Activated gamma-delta T cell treated with Interleukin-2 at 50 U/mL for 16 hours (primary cell): ENCODE data around the gene STPG4.
"Not testable (repeated sequence)": the region's sequence is repeated elsewhere in the genome, so short reads cannot be mapped to it uniquely, and the experiment has no call there.

Experiments used
- DNase-seq: peaks from one replicate; pipeline ENCODE4 v3.0.0-alpha.2; 2020

The STPG4 gene

GRCh38 chr2:47172922-47173695, 18.0 kb upstream of the STPG4 start:
- no peak for DNase-seq

DNA sequence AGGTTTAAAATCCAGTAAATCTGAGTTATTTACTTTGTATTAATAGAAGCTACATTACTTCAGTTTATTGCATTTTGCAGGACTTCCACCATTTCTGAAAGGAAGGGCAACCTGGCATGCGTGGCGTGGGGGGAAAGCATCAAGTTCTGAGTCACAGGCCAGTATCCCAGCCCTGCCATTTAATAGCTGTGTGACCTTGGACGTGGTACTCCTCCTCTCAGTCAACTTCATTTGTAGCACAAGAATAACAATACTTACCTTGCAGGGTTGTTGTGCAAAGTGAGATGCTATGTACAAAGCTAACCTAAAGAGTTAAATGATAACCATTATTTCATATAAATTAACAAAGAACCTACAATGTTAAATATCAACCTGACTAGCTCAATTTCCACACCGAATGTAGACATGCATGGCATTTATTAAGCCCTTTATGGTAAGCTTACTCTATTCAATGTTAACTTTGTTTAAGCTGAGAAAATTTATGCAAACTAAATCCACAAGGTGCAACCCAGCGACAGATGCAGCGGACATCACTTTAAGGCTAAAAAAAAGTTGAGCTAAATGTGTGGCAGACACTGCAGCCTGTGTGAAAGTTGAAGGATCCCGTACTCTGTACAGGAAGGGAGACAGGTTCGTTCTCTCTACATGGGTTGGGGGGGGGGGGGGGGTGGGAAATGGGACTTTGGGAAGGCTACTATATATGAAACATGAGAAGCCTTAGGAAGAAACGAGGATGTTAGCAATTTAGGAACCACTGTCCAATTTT, 17.2 kb upstream of the STPG4 start:
- DNase-seq, result no peak

DNA sequence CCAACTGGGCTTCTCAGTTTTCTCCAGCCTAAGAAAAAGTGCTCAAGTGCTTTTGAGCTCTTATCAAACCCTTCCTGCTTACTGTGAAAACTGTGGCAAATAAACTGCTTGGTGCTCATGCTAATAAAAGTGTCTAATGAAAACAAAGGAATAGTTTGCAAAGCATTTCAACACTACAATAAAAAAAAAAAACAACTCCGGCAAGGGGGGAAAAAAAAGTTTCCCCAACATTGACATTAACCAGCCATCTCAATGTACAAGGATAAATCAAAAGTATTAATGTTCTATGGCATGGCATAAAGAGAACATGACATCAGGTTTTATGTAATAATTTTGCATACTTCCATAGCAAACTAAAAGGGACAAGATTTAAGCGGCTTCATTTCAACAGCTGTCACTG, 14.7 kb upstream of the STPG4 start:
- DNase-seq, result no peak

GRCh38 chr2:47168895-47169294, 13.8 kb upstream of the STPG4 start:
- not testable (repeated sequence) for DNase-seq

DNA sequence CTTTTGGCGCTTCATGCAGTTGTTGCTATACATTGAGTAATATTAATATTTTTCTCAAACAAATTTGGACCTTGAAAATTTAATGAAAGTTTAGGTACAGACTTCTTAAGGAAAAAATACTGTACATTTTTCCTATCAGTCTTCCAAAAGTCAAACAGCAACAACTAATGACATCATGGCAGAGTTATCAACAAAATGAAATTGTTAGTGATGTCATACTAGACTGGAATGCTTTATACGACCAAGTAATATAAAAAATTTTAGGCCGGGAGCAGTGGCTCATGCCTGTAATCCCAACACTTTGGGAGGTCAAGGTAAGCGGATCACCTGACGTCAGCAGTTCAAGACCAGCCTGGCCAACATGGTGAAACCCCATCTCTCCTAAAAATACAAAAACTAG, 12.0 kb upstream of the STPG4 start:
- no peak for DNase-seq

- DNase-seq, result no peak
Observed at GRCh38 chr2:47165001-47165555, 10.0 kb upstream of the STPG4 start.

DNA sequence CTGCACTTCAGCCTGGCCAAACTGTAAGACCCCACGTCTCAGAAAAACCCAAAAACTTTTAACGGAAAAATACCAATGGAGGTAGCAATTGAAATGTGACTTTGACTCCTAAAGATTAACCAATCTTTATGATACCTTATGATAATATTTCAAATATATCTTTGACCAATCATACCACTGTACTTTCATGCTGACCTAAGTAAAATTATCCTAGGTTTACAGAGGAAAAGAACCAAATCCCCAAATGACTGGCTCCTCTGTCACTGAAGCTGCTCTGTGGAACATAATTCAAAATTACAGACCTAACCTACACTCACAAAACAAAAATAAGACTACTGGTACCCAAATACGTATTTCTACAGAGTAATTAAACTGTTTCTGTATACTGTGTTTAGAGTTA, 7.7 kb upstream of the STPG4 start:
- DNase-seq, result no peak

- no peak for DNase-seq
Observed at GRCh38 chr2:47161475-47161874, 6.4 kb upstream of the STPG4 start.

DNA sequence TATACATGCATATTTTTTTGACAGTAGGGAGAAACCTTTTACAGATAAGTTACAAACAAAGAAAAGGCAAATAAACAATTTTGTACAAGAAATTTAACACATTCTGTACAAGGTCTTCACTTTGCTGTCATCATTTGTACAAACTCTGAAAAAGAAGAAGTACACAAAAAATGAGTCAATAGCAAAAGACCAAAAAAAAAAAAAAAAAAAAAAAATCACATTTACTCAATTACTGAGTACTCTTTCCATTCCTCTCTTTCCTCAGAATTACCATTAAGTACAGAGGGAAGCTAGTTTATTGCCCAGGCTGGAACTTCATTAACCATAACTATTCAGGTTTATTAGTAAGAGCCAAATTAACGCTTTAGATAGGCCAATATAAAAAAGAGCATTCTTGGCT, 5.6 kb upstream of the STPG4 start:
- DNase-seq, result no peak

GRCh38 chr2:47160211-47160610, 5.1 kb upstream of the STPG4 start:
- no peak for DNase-seq

- DNase-seq, result no peak
Observed at GRCh38 chr2:47159627-47160026, 4.5 kb upstream of the STPG4 start.

DNA sequence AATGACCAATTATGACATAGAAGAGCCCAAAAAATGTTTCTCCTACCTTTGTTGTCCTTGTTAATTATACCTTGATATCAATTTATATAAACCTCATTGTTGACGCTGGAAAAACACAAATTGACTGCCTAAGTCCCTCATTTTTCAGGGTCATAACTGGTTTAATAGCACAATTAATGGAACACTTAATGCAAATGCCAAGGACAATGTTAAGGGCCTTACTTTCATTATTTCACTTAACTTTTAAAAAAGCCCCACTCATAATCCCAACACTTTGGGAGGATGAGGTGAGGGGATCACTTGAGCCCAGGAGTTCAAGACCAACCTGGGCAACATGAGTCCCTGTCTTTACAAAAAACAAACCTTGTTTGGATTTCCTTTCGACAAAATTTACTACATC, 3.5 kb upstream of the STPG4 start:
- DNase-seq, result no peak

DNA sequence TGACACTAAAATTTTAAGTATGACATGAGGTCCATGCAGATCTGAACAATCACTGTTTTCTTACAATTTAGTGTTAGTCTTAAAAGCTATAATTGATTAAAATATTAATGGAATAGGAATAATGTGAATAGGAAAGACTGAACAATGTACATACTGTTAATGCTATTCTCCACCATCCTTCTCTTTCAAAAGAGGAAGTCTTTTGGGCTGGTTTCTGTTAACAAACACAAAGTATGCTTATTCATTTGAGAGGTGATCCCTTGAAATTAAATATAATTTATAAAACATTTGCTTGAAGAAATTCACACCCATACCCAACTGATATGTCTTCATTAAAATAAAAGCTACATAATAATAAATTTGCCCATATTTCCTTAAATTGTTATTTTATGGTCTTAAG, 2.3 kb downstream of the STPG4 start:
- DNase-seq, result no peak

DNA sequence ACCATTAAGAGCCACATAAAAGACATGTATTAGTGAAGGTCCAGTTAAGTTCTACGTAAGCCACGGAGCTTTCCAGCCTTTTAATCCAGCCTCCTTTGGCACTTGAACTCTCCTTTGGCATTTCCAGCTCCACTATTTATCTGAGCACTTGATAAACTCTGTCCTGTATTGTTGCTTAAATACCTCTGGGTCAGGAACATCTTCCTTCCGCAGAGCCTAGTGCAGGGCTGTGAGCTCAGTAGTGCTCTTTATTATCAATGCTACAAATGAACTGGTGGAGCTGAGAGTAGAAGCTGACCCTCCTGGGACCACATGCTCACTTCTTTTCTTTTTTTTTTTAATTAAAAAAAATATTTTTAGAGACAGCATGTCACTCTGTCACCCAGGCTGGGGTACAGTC, 4.9 kb downstream of the STPG4 start:
- no peak for DNase-seq

DNA sequence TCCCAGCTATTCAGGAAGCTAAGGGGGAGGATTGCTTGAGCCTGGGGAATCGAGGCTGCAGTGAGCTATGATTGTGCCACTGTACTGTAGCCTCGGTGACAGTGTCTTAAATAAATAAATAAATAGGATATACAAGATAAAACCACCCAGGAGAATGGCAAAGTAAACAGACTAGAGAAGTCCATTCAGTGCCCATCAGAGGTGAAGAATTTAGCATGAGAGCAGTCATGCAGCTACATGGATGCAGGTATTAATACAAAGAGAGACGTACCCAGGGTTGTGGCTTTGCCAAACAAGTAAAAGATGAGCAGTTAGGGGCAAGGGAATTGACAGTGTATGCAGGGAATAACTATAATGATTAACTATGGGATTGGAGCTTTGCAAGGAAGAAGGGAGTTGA, 8.1 kb downstream of the STPG4 start:
- no peak for DNase-seq

DNA sequence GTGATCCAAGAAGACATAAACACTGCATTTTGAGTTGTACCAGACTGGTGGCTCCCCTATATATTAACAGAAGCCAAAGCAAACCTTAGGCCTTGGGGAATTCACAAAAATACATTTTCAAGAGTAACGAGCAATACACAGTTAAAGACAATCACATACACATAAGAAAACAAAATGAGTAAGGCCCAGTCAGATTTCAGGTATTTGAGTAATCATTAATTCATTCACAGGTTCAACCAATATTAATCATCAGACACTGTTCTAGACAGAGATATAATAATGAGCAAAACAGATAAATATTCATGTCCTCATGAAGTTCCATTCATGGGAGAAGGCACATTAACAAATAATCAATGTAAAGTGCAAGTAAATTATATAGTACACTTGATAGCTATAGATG, 9.6 kb downstream of the STPG4 start:
- DNase-seq, result no peak

DNA sequence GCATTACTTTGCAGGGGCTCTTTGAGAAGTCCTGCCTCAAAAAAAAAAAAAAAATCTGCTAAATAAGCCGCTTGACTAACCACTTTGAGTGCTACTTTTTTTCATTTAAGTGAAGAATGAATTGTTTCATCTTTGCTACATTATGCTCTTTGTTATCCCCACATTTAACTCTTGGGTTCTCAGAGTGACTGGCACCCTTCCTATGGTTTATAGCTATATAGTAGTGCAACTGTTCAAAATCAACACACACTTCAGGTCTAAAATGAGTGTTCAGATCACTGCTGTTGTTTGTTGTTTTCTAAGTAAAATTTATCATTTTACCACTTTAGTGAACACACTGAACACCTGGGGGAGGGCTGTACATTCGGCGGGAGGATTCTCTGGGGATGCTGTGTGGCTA, 13.6 kb downstream of the STPG4 start:
- DNase-seq, result no peak

DNA sequence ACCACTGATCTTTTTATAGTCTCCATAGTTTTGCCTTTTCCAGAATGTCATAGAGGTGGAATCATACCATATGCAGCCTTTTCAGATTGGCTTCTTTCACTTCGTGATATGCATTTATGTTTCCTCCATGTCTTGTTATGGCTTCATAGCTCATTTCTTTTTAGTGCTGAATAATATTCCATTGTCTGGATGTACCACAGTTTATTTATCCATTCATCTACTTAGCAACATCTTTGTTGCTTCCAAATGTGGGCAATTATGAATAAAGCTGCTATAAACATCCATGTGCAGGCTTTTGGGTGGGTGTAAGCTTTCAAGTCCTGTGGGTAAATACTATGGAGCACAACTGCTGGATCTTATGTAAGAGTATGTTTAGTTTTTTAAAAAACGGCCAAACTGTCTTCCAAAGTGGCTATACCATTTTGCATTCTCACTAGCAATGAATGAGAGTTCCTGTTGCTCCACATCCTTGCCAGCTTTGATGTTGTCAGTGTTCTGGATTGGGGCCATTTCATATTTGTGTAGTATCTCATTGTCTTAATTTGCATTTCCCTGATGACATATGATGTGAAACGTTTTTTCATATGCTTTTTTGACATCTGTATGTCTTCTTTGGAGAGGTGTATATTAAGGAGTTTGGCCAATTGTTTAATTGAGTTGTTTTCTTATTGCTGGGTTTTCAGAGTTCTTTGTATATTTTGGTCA, 20.6 kb downstream of the STPG4 start:
- no peak for DNase-seq

GRCh38 chr2:47133046-47133445, 22.1 kb downstream of the STPG4 start:
- no peak for DNase-seq

DNA sequence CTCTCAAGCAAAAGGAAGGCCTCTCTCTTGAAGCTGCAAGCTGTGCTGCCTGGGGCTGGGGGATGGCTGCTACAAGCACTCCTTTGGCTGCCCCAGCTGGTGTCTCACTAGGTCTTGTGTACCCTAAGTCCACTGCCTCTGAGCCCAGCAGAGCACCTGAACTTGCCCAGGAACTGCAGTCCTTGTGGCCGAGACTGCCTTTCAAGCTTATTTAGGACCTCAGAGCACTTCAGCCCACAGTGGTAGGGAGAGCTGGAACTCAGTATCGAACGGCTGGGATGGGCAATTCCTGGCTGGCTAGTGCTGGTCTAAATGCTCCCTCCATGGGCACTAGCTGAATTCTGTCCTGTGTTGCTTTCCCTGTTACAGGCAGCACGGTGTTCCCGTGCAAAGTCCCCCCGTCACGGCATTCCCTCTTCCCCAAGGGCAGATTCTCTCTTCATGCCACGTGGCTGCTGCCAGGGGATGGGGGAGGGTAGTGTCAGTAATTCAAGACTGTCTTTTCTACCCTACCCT, 25.9 kb downstream of the STPG4 start:
- DNase-seq, result no peak

- no peak for DNase-seq
Observed at GRCh38 chr2:47128705-47129104, 26.4 kb downstream of the STPG4 start.

GRCh38 chr2:47127862-47128543, 27.1 kb downstream of the STPG4 start:
- no peak for DNase-seq

GRCh38 chr2:47126783-47127182, 28.3 kb downstream of the STPG4 start:
- DNase-seq, result no peak
